IPS-20b (cell line): ENCODE measurements around the gene ITM2C.

ENCODE experiments used
- H3K27ac ChIP-seq: one replicate; pipeline ENCODE4 v1.5.1; 2013; ENCODE audit warnings: low read length
- H3K27me3 ChIP-seq: 2 replicates; pipeline ENCODE4 v1.6.1; 2013; ENCODE audit warnings: mild to moderate bottlenecking, low read length, inconsistent platforms; ENCODE audit not compliant: insufficient read depth
- H3K36me3 ChIP-seq: 2 replicates; pipeline ENCODE4 v1.6.1; 2013; ENCODE audit warnings: low read depth, mild to moderate bottlenecking, inconsistent platforms, low read length, moderate library complexity; ENCODE audit not compliant: insufficient read depth
- H3K4me1 ChIP-seq: 2 replicates; pipeline ENCODE4 v1.6.1; 2013; ENCODE audit warnings: mild to moderate bottlenecking, control low read depth, inconsistent platforms, low read length, moderate library complexity; ENCODE audit not compliant: insufficient read depth
- H3K4me3 ChIP-seq: 2 replicates; pipeline ENCODE4 v1.5.1; 2013; ENCODE audit warnings: mild to moderate bottlenecking, low read length, inconsistent platforms
- H3K9ac ChIP-seq: 2 replicates; pipeline ENCODE4 v1.6.1; 2013; ENCODE audit warnings: low read depth, mild to moderate bottlenecking, inconsistent platforms, low read length, moderate library complexity
- H3K9me3 ChIP-seq: 2 replicates; pipeline ENCODE4 v1.6.1; 2013; ENCODE audit warnings: mild to moderate bottlenecking, low read depth, low read length, inconsistent platforms; ENCODE audit not compliant: insufficient read depth

ITM2C gene

DNA sequence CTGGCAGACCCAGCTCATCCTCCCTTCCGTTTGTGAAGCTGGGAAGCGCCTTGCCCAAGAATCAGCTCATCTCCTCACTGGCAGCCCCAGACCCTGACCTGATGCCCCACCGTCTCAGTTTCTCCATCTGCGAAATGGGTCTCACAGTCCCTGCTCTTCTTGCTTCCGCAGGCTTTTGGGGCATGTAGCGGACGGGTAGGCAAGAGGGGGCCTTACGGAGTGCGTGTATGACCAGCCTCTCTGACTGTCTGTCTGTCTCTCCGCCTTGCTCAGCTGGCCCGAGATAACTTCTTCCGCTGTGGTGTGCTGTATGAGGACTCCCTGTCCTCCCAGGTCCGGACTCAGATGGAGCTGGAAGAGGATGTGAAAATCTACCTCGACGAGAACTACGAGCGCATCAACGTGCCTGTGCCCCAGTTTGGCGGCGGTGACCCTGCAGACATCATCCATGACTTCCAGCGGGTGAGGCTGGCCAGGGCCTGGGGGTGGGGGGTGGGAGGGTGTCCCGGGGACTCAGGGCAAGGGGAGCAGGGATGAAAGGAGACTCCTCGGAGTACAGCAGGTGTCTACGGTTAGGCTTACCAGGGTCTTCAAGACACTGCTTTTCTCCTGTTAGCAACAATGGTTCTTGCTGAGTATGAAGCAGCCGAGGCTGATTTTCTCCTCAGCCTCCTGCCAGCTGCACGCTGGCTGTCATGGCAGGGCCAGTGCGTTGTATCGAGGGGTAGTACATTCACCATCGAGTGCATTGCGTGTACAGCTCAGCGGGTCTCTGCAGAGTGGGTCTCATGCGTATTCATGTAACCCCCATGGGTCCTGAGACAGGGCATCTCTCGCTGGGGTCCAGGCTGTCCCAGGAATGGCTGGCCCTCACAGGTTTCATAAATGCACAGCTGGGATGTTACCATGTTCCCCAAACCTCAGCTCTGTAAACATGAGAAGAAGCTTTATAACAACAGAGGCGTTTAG lies 10.9 kb downstream of the ITM2C start:
- no peak overlapping the region for H3K27ac ChIP-seq
- H3K4me3 ChIP-seq, result no peak overlapping the region
- H3K9me3 ChIP-seq, result no peaks in the 10 kb centered on the region
- peaks cover 88% of the 10 kb centered on the region for H3K36me3 ChIP-seq
- H3K9ac ChIP-seq, result no peak overlapping the region
- peaks cover 7% of the 10 kb centered on the region for H3K4me1 ChIP-seq
- H3K27me3 ChIP-seq, result no peaks in the 10 kb centered on the region

GRCh38 chr2:230877116-230877758 lies 12.5 kb downstream of the ITM2C start:
- peaks cover 79% of the 10 kb centered on the region for H3K36me3 ChIP-seq
- H3K9ac ChIP-seq, result no peak overlapping the region
- H3K9me3 ChIP-seq, result no peaks in the 10 kb centered on the region

DNA sequence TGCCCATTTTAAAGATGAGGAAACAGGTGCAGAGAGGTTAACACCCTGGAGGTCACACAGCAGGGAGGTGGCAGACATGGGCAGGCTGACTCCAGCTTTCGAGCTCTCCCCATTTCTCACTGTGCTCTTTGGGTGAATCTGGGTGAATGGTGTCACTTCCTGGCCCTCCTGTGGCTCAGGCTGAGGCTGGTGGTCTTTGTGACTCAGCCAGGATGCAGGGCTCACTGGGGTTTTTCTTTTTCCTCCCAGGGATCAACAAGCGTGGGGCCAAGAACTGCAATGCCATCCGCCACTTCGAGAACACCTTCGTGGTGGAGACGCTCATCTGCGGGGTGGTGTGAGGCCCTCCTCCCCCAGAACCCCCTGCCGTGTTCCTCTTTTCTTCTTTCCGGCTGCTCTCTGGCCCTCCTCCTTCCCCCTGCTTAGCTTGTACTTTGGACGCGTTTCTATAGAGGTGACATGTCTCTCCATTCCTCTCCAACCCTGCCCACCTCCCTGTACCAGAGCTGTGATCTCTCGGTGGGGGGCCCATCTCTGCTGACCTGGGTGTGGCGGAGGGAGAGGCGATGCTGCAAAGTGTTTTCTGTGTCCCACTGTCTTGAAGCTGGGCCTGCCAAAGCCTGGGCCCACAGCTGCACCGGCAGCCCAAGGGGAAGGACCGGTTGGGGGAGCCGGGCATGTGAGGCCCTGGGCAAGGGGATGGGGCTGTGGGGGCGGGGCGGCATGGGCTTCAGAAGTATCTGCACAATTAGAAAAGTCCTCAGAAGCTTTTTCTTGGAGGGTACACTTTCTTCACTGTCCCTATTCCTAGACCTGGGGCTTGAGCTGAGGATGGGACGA lies 13.2 kb downstream of the ITM2C start:
- Histone ChIP-seq H3K9me3 (no peaks in the 10 kb centered on the region), H3K4me3 (no peak overlapping the region), H3K27me3 (no peaks in the 10 kb centered on the region), H3K36me3 (peaks cover 72% of the 10 kb centered on the region), H3K27ac (no peak overlapping the region), H3K4me1 (no peaks in the 10 kb centered on the region), H3K9ac (no peak overlapping the region)

More at GRCh38 chr2:230877116-230877758, 12.5 kb downstream of the ITM2C start:
- Histone ChIP-seq H3K27me3 (no peaks in the 10 kb centered on the region), H3K27ac (no peak overlapping the region), H3K4me3 (no peak overlapping the region), H3K4me1 (no peaks in the 10 kb centered on the region)

DNA sequence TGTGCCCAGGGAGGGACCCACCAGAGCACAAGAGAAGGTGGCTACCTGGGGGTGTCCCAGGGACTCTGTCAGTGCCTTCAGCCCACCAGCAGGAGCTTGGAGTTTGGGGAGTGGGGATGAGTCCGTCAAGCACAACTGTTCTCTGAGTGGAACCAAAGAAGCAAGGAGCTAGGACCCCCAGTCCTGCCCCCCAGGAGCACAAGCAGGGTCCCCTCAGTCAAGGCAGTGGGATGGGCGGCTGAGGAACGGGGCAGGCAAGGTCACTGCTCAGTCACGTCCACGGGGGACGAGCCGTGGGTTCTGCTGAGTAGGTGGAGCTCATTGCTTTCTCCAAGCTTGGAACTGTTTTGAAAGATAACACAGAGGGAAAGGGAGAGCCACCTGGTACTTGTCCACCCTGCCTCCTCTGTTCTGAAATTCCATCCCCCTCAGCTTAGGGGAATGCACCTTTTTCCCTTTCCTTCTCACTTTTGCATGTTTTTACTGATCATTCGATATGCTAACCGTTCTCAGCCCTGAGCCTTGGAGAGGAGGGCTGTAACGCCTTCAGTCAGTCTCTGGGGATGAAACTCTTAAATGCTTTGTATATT lies 14.0 kb downstream of the ITM2C start:
- H3K36me3 ChIP-seq, result peaks cover 65% of the 10 kb centered on the region
- H3K27ac ChIP-seq, result no peak overlapping the region
- no peak overlapping the region for H3K9ac ChIP-seq
- H3K4me1 ChIP-seq, result no peaks in the 10 kb centered on the region
- no peaks in the 10 kb centered on the region for H3K9me3 ChIP-seq
- no peak overlapping the region for H3K4me3 ChIP-seq
- no peaks in the 10 kb centered on the region for H3K27me3 ChIP-seq

- peaks cover 58% of the 10 kb centered on the region for H3K36me3 ChIP-seq
- H3K27me3 ChIP-seq, result no peaks in the 10 kb centered on the region
- H3K27ac ChIP-seq, result no peak overlapping the region
- no peak overlapping the region for H3K9ac ChIP-seq
- H3K4me1 ChIP-seq, result no peaks in the 10 kb centered on the region
- no peaks in the 10 kb centered on the region for H3K9me3 ChIP-seq
- no peak overlapping the region for H3K4me3 ChIP-seq
Observed at GRCh38 chr2:230879271-230879882, 14.6 kb downstream of the ITM2C start.

- no peak overlapping the region for H3K9ac ChIP-seq
- no peak overlapping the region for H3K4me3 ChIP-seq
- H3K4me1 ChIP-seq, result no peaks in the 10 kb centered on the region
- H3K9me3 ChIP-seq, result no peaks in the 10 kb centered on the region
- H3K27me3 ChIP-seq, result no peaks in the 10 kb centered on the region
- peaks cover 53% of the 10 kb centered on the region for H3K36me3 ChIP-seq
- H3K27ac ChIP-seq, result no peak overlapping the region
Observed at GRCh38 chr2:230879891-230880290, 15.1 kb downstream of the ITM2C start.

GRCh38 chr2:230881840-230882239 lies 17.1 kb downstream of the ITM2C start:
- Histone ChIP-seq H3K4me3 (no peak overlapping the region), H3K27ac (no peak overlapping the region), H3K4me1 (peaks cover 7% of the 10 kb centered on the region; the same call in 1 of the 2 replicates), H3K9me3 (no peaks in the 10 kb centered on the region), H3K36me3 (peaks cover 33% of the 10 kb centered on the region), H3K9ac (no peak overlapping the region), H3K27me3 (no peaks in the 10 kb centered on the region)

DNA sequence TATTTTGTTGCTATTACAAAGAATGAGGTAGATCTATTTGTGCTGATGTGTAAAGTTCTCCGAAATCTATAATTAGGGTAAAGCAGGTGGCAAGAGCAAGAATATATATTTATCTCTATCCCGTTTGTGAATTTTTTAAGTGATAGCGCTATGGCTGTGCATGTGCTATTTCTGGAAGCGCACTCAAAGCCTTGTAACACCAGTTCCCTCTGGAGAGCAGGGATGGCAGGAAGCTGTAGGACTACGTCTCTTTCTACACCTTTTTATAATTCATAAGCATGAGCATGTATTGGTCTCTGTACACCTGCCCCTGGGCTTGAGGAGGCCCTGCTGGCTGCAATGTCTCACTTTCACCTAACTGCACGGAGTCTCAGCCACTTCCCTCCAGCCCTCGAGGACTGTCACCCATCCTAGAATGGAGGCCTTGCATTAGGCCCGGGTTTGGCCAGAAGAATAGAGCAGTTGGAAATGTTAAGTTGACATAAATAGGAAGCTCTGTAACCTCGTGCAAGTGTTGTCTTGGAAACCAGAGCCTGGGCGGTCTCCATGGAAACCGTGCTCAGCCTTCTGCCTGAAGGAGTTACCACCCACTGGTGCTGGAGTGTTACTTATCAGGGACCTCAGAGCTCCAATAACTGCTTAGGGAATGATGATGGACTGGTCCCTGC lies 20.9 kb downstream of the ITM2C start:
- Histone ChIP-seq H3K36me3 (no peaks in the 10 kb centered on the region), H3K9me3 (no peaks in the 10 kb centered on the region), H3K4me3 (no peak overlapping the region), H3K27ac (no peak overlapping the region), H3K9ac (no peak overlapping the region), H3K4me1 (peaks cover 7% of the 10 kb centered on the region; the same call in 1 of the 2 replicates), H3K27me3 (no peaks in the 10 kb centered on the region)

- Histone ChIP-seq H3K27me3 (no peaks in the 10 kb centered on the region), H3K4me1 (peaks cover 7% of the 10 kb centered on the region; the same call in 1 of the 2 replicates), H3K9me3 (no peaks in the 10 kb centered on the region), H3K27ac (no peak overlapping the region), H3K9ac (no peak overlapping the region; the same call in 1 of the 2 replicates), H3K4me3 (no peak overlapping the region), H3K36me3 (no peaks in the 10 kb centered on the region)
Observed at GRCh38 chr2:230886206-230886605, 21.5 kb downstream of the ITM2C start.

GRCh38 chr2:230886671-230887071 lies 21.9 kb downstream of the ITM2C start:
- Histone ChIP-seq H3K36me3 (no peaks in the 10 kb centered on the region), H3K9me3 (no peaks in the 10 kb centered on the region), H3K27me3 (no peaks in the 10 kb centered on the region), H3K4me3 (no peak overlapping the region), H3K9ac (no peak overlapping the region; the same call in 1 of the 2 replicates), H3K27ac (no peak overlapping the region), H3K4me1 (peaks cover 7% of the 10 kb centered on the region; the same call in 1 of the 2 replicates)
